KOPT-K1 (cell line): ENCODE measurements around the gene TMPRSS9.

Source experiments
- H3K27ac ChIP-seq: fragments of 200-600 bp; sonication (generic); 2 replicates; pipeline ENCODE4 v1.5.1; 2016; ENCODE audit warnings: antibody characterized with exemption, mild to moderate bottlenecking, low read depth, low read length; ENCODE audit not compliant: poor library complexity, severe bottlenecking
- H3K36me3 ChIP-seq: fragments of 200-600 bp; sonication (generic); 2 replicates; pipeline ENCODE4 v1.5.1; 2017; ENCODE audit warnings: antibody characterized with exemption, mild to moderate bottlenecking, low read length, moderate library complexity; ENCODE audit not compliant: insufficient read depth
- H3K9me3 ChIP-seq: fragments of 200-600 bp; sonication (generic); 2 replicates; pipeline ENCODE4 v1.5.1; 2017; ENCODE audit warnings: antibody characterized with exemption, low read length, mild to moderate bottlenecking; ENCODE audit not compliant: insufficient read depth, poor library complexity, severe bottlenecking

Gene TMPRSS9

GRCh38 chr19:2359992-2360685 lies at the start of gene TMPRSS9:
TSS of gene TMPRSS9 (plus strand) at chr19:2360265. CDS start at chr19:2389786, 29,521 bp downstream.
- Histone ChIP-seq H3K9me3 (no peaks in the 10 kb centered on the region), H3K27ac (no peak within 1 kb of the TSS), H3K36me3 (no peaks in the 10 kb centered on the region)

DNA sequence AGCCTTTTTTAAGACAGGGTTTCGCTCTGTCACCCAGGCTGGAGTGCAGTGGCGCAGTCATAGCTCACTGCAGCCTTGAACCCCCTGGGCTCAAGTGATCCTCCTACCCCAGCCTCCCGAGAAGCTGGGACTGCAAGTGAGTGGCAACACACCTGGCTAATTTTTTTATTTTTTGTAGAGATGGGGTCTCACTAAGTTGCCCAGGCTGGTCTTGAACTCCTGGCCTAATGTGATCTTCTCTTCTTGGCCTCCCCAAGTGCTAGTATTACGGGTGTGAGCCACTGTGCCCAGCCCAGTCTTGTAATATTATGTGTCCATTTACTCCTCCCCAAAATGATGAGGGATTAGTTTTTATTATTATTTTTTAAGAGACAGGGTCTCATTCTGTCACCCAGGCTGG lies 49.0 kb upstream of the TMPRSS9 start:
- Histone ChIP-seq H3K27ac (no peak overlapping the region), H3K36me3 (no peaks in the 10 kb centered on the region), H3K9me3 (peaks cover 14% of the 10 kb centered on the region)

DNA sequence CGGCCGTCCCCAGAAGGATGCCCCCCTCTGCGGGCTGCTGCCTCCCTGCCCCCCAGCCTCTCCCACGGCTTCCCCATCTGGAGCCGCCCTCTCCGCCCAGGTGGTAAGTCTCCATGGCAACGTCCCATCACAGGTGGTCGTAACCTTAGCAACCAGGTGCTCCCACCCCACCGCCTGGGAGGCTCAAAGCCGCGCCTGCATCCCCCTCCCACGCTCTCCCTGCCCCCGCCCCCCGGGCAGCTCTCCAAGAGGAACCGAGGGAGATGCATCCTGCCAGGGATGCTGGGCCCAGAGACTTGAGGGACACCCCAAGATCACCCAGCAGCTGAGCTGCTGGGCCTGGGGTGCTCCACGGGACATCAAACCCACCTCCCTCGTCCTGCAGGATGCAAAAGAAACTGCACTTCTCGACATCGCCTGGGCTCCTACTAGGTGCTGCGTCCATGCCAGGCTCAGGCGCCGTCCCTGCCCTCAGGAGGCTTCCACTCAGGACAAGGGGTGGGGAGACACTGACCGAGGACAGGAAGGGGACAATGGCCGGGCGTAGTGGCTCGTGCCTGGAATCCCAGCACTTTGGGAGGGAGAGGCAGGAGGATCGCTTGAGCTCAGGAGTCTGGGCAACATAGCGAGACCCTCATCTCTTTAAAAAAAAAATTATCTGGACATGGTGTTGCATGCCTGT lies 47.1 kb upstream of the TMPRSS9 start:
- Histone ChIP-seq H3K27ac (no peak overlapping the region), H3K9me3 (peaks cover 14% of the 10 kb centered on the region), H3K36me3 (no peaks in the 10 kb centered on the region)

- peaks cover 14% of the 10 kb centered on the region for H3K9me3 ChIP-seq
- no peak overlapping the region for H3K27ac ChIP-seq
- no peaks in the 10 kb centered on the region for H3K36me3 ChIP-seq
Observed at GRCh38 chr19:2315121-2315817, 44.8 kb upstream of the TMPRSS9 start.

DNA sequence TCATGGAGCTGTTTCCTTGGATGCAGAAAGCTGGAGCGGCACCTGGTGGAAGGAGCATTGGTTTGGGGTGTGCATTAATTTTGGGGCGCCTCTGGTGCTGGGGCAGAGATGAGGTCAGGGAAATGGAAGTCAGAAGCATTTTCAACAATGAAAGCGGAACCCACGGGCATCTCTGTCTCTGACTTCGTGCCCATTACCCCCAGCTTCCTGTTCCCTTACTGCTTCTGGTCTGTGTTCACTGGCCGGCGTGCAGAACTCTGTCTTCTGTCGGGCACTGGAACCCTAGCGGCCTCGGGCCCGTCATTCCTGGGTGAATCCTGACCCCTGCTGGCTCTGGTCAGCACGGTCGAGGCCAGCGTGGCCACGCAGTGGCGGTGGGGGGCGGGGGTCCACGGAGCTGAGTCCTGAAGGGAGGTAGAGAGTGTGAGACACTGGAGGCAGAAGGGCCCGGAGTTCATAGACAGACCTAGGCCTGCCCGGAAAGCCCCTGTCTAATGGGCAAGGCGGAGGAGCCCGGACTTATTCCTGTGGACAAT lies 44.2 kb upstream of the TMPRSS9 start:
- H3K9me3 ChIP-seq = peaks cover 14% of the 10 kb centered on the region
- peaks cover 3% of the 10 kb centered on the region for H3K36me3 ChIP-seq
- H3K27ac ChIP-seq = no peak overlapping the region

GRCh38 chr19:2317300-2317699 lies 42.8 kb upstream of the TMPRSS9 start:
- H3K9me3 ChIP-seq = peaks cover 14% of the 10 kb centered on the region
- no peak overlapping the region for H3K27ac ChIP-seq
- H3K36me3 ChIP-seq = peaks cover 14% of the 10 kb centered on the region

DNA sequence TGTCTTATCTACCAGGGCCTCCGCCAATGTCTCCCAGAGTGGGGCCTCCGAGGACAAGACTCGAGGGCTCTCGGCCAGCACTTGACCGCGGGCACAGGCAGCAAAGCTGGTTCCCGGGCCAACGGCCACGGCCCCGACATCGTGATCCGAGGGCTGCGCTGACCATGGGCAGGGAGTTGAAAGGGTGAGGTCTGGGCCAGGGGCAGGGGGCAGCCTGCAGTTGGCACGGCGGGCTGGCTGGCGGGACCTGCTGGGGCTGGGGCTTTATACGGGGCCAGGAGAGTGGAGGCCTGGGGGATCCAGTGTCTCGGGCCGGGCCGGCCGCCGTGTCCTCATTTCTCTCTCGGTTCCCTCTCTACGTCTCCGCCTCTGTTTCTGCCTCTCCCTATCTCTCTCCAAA lies 42.3 kb upstream of the TMPRSS9 start:
- Histone ChIP-seq H3K9me3 (peaks cover 14% of the 10 kb centered on the region), H3K27ac (no peak overlapping the region), H3K36me3 (peaks cover 19% of the 10 kb centered on the region)

DNA sequence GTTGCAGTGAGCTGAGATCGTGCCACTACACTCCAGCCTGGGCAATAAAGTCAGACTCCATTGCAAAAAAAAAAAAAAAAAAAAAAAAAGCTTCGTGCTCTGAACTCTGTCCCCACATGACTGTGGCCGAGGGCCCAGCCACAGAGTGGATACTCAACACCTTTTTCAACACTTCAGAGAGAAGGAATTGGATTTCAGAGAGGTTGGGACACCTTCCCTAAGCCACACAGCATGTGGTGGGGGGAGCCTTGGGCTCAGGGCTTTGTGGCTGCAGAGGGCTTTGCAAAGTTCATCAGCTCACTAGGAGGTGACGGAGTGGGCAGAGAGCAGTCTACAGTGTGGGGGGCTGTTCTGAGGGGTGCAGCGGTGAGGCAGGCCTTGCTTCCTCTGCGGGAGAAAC lies 41.1 kb upstream of the TMPRSS9 start:
- Histone ChIP-seq H3K27ac (no peak overlapping the region), H3K36me3 (peaks cover 30% of the 10 kb centered on the region), H3K9me3 (peaks cover 14% of the 10 kb centered on the region)

GRCh38 chr19:2319551-2319950 lies 40.5 kb upstream of the TMPRSS9 start:
- Histone ChIP-seq H3K36me3 (peaks cover 36% of the 10 kb centered on the region), H3K27ac (no peak overlapping the region)

DNA sequence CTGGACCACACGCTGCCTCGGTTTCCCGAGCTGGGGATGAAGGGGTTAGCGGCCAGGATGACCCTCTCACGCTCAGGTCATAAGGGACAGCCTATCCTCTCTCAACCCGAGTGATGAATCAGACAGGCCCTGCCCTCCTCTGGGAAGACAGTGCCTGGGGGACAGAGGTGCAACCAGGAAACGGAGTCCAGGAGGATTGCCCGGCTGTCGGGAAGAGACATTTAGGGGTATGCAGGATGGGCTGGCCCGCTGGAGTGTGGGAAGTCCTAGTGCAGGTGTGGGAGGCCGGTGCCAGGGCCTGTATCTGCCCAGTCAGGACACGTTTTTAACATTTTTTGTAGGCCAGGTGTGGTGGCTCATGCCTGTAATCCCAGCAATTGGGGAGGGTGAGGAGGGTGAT lies 40.0 kb upstream of the TMPRSS9 start:
- H3K36me3 ChIP-seq = peaks cover 41% of the 10 kb centered on the region
- no peak overlapping the region for H3K27ac ChIP-seq
- H3K9me3 ChIP-seq = peaks cover 6% of the 10 kb centered on the region

More at GRCh38 chr19:2319551-2319950, 40.5 kb upstream of the TMPRSS9 start:
- H3K9me3 ChIP-seq = peaks cover 11% of the 10 kb centered on the region

- Histone ChIP-seq H3K27ac (no peak overlapping the region), H3K9me3 (no peaks in the 10 kb centered on the region), H3K36me3 (peaks cover 50% of the 10 kb centered on the region)
Observed at GRCh38 chr19:2320939-2321338, 39.1 kb upstream of the TMPRSS9 start.

- H3K27ac ChIP-seq = no peak overlapping the region
- H3K36me3 ChIP-seq = peaks cover 58% of the 10 kb centered on the region
- H3K9me3 ChIP-seq = no peaks in the 10 kb centered on the region
Observed at GRCh38 chr19:2321565-2322283, 38.3 kb upstream of the TMPRSS9 start.

DNA sequence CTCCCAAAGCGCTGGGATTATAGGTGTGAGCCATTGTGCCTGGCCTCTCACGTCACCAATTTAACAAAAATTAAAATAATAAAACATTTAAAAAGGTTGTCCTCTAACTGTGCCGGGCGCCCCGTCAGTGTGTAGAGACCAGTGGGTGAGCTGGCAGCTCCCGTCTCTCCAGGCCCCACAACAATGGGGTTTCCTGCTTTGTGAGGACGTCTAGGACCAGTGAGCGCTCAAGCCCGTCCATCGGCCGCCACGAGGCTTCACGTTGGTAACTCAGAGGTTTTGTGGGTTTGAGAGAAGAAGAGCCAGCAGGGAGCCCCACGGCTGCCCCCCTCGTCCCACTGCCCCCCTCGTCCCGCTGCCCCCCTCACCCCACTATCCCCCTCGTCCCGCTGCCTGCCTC lies 36.4 kb upstream of the TMPRSS9 start:
- H3K27ac ChIP-seq = no peak overlapping the region

GRCh38 chr19:2324220-2324948 lies 35.7 kb upstream of the TMPRSS9 start:
- H3K27ac ChIP-seq = no peak overlapping the region
- H3K9me3 ChIP-seq = no peaks in the 10 kb centered on the region
- peaks cover 61% of the 10 kb centered on the region for H3K36me3 ChIP-seq

More for the DNA sequence above, 36.4 kb upstream of the TMPRSS9 start:
- H3K9me3 ChIP-seq = no peaks in the 10 kb centered on the region
- H3K36me3 ChIP-seq = peaks cover 61% of the 10 kb centered on the region
